ENCODE results near the gene GRIP1.

The GRIP1 gene

DNA sequence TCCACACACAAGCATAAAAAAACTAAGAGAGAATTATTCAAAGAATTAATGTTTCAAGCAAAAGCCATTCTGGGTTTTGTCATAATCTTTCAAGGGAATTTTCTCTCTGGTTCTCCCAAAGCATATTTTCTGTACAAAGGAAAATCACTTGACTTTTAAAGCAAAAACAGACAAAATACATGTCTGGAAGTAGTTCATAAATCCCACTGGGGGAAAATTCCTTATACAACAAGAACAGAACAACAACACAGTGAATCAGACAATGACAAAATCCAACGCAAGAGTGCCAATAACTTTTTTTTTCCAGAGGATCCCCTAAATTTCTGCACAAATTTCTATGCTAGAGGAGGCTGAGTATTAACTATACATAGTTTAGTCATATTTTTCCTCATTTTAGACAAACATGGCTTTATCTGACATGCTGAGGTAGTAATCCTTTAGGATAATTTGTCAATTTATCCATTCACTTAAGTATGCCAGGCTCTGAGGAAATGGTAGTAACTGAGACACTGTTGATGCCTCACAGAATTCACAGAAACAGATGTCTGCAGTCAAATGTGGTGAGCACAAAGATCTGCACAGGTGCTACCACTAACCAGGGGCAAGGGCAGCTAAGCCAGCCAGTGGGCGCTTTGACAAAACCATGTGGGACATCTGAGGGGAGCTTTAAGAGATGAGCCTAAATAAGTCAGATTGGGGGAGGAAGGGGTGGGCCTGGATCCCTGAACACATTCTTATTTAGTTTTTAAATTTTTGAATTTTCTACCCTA lies 38.0 kb downstream of the GRIP1 start:
- H3K4me1 ChIP-seq (ENCODE audit: insufficient read depth, low read length), result no peaks in the 10 kb centered on the region
- no peaks in the 10 kb centered on the region for H3K9me3 ChIP-seq (ENCODE audit: control insufficient read depth, insufficient read depth, low read length)
- no peak overlapping the region for H3K9ac ChIP-seq (ENCODE audit: low read depth, low read length)
- H3K36me3 ChIP-seq (ENCODE audit: insufficient read depth, low read length), result no peaks in the 10 kb centered on the region

DNA sequence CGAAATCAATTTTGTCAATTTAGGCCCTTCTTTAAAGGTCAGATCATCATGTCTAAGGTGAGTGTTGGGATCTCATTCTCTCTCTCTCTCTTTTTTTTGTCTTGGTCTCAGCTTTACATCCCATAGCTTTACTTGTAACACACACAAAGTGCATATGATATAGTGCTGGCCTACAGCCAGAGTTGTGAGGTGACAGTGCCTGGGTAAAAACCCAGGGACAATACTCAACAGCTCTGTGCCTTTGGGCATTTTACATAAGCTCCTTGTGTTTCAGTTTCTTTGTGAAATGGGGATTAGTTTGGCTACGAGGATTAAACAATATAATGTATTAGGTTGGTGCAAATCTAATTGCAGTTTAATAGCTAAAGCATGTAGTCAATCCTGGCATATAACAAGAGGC lies 40.2 kb downstream of the GRIP1 start:
- Histone ChIP-seq H3K36me3 (ENCODE audit: insufficient read depth, low read length) (no peaks in the 10 kb centered on the region), H3K9me3 (ENCODE audit: control insufficient read depth, insufficient read depth, low read length) (no peaks in the 10 kb centered on the region), H3K9ac (ENCODE audit: low read depth, low read length) (no peak overlapping the region), H3K4me1 (ENCODE audit: insufficient read depth, low read length) (no peaks in the 10 kb centered on the region)

DNA sequence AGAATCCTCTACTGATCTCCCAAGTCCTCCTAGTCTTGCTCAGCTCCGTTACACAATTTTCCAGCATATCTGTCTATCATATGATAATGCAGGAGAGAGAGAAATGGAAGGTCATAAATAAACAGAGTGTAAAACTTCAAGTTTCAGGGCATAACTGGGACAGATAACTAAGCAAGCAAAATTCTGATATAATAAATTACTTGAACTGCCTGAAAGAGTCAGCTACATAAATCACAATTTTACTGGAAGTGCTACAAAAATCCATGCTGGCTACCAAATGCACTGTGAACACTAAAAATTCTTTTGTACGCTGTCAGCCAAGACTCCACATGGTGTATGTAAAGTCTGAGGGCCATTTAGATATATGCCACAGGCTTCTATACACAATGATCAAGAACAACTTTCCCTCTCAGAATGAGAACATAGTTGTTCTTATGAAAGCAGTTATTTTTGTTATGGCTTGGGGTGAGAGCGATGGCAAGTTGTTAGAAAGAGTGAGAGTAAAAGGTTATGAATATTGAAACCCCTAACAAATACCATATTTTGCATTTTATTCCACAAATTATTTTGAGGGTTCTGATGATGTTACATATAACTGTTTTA lies 41.1 kb downstream of the GRIP1 start:
- Histone ChIP-seq H3K9me3 (ENCODE audit: control insufficient read depth, insufficient read depth, low read length) (no peaks in the 10 kb centered on the region), H3K9ac (ENCODE audit: low read depth, low read length) (no peak overlapping the region), H3K36me3 (ENCODE audit: insufficient read depth, low read length) (no peaks in the 10 kb centered on the region), H3K4me1 (ENCODE audit: insufficient read depth, low read length) (no peaks in the 10 kb centered on the region)

DNA sequence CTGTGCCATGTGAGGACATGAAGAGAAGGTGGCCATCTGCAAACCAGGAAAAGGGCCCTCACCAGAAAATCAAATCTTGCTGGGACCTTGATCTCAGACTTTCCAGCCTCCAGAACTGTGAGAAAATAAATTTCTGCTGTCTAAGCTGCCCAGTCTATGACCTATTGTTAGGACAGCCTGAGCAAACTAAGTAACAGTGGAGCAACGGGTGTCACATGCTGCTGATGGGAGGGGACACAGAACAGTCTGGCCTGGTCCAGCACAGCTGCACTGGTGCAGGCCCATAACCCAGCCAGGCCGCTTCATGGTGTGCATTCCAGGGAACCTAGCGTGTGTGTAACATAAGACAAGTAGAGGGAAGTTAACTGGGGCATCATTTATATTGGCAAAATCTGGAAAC lies 42.1 kb downstream of the GRIP1 start:
- no peaks in the 10 kb centered on the region for H3K4me1 ChIP-seq (ENCODE audit: insufficient read depth, low read length)
- H3K9me3 ChIP-seq (ENCODE audit: control insufficient read depth, insufficient read depth, low read length), result no peaks in the 10 kb centered on the region
- no peaks in the 10 kb centered on the region for H3K36me3 ChIP-seq (ENCODE audit: insufficient read depth, low read length)
- no peak overlapping the region for H3K9ac ChIP-seq (ENCODE audit: low read depth, low read length)

DNA sequence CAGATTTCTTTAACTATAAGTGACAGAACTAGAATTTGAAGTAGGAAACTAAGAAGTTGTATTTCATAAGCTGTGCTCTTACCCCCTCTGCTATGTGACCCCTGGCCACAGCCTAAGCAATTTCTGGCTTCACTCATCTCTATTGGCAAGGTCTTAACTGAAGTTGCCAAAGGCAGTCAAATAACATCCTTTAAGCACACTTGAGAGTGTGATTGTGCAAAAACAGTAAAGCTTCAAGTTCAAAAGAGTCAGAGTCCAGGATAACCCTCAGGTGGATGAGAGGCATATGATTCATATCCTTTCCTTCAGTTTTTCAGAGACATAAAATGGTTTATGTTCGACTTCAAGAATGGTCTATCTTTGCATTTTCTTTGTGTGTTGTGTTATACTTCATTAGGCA lies 45.2 kb downstream of the GRIP1 start:
- H3K4me1 ChIP-seq (ENCODE audit: insufficient read depth, low read length), result no peaks in the 10 kb centered on the region
- no peaks in the 10 kb centered on the region for H3K9me3 ChIP-seq (ENCODE audit: control insufficient read depth, insufficient read depth, low read length)
- no peak overlapping the region for H3K9ac ChIP-seq (ENCODE audit: low read depth, low read length)

DNA sequence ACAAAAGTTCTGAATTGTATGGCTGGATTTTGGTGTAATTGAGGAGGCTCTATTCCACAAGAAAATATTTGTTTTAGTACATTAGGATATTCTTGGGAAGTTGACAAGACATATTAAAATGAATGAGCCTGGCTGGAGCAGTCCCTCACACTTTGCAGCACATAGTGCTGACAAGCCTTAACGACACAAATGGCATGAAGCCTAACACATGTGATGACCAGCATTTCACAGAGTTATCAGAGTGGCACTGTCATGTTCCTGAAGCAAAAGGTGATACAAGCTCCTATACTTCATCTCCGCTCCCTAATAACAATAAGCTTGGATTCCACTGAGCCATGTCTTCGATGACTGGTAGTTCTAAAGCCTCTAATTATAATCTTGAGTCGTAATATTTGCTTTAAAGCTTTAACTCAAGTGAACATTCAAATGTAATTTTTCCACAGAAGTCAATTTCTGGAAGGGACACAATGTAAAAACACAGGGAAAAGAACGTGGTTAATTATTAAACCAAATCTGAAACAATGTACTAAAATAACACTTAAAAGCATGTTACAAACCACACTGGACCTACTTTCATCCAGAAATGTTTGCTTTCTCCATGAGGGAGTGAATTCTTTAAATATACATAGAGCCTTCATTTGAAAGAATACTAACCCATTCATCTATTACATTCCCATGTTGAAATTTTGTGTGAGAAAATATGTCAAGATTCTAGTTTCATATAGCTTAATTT lies 49.6 kb downstream of the GRIP1 start:
- no peaks in the 10 kb centered on the region for H3K36me3 ChIP-seq (ENCODE audit: insufficient read depth, low read length)
- no peak overlapping the region for H3K9ac ChIP-seq (ENCODE audit: low read depth, low read length)
- H3K4me1 ChIP-seq (ENCODE audit: insufficient read depth, low read length), result peaks cover 4% of the 10 kb centered on the region; the same call in 1 of the 2 replicates
- no peaks in the 10 kb centered on the region for H3K9me3 ChIP-seq (ENCODE audit: control insufficient read depth, insufficient read depth, low read length)

More for the DNA sequence above, 45.2 kb downstream of the GRIP1 start:
- no peaks in the 10 kb centered on the region for H3K36me3 ChIP-seq (ENCODE audit: insufficient read depth, low read length)

DNA sequence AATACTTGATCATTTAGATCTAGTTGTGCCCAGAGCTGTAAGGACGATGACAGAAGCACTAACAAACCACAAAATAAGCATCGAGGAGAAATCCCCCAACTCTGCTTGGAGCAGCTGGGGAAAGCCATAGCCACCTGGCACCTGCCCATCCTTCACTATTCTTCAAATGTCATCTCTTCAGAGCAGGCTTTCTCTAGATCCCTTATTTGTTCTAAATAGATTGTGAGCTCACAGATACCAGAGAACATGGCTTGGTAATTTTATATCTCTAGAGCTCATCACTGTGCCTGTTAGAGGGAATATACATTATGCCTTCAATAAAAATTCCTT lies 50.9 kb downstream of the GRIP1 start:
- no peaks in the 10 kb centered on the region for H3K9me3 ChIP-seq (ENCODE audit: control insufficient read depth, insufficient read depth, low read length)
- peaks cover 4% of the 10 kb centered on the region; the same call in 1 of the 2 replicates for H3K4me1 ChIP-seq (ENCODE audit: insufficient read depth, low read length)
- H3K36me3 ChIP-seq (ENCODE audit: insufficient read depth, low read length), result no peaks in the 10 kb centered on the region
- no peak overlapping the region for H3K9ac ChIP-seq (ENCODE audit: low read depth, low read length)

DNA sequence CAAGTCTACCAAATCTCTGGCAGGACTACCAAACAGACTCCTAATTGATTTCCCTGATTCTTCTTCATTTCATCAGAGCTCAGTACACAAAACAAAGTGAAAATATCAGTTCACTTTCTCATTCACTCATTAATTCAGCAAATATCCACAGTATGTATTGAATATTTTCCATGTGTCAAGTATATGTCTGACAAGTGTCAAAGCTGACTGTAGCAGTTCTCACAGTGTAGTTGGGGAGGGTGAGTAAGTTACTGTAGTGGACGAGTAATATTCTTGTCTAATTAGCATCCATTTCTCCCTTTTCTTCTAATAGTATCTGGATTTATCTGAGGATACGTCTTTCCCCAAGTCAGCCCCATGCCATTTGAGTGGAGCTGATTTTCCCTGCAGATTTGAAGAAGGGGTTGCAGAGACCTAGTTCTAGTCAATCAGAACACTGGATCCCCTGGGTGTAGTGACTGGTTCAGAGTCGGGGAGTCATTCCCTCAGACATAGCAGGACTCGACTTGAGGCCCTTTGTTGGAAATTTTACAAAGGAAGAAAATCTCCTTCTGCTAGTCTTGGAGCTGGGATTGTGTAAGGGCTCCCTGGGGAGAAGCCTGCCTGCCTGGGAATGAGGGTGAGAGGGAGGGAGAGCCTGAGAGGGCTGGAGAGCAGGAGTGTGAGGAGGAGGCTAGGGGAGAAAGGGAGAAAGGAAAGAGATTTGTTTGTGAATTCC lies 51.4 kb downstream of the GRIP1 start:
- Histone ChIP-seq H3K4me1 (ENCODE audit: insufficient read depth, low read length) (peaks cover 4% of the 10 kb centered on the region; the same call in 1 of the 2 replicates), H3K36me3 (ENCODE audit: insufficient read depth, low read length) (no peaks in the 10 kb centered on the region), H3K9me3 (ENCODE audit: control insufficient read depth, insufficient read depth, low read length) (no peaks in the 10 kb centered on the region), H3K9ac (ENCODE audit: low read depth, low read length) (no peak overlapping the region)

DNA sequence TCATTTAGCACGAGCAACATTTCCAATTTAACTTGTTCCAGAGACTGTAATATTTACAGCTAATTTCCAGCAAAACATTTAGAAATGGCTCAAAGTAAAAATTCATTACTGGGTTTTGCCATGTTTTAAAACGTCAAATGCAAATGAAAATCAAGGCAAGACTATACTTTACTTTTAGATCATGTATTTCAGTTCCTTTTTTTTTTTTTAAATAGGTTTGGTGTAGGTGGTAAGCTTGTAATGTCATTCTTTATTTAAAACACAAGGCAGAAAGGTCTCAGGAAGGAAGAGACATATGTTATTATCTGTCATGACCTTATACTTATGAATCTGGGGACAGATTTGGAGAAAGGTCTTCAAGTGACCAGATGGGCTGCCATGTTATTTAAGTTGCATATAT lies 54.1 kb downstream of the GRIP1 start:
- peaks cover 9% of the 10 kb centered on the region for H3K4me1 ChIP-seq (ENCODE audit: insufficient read depth, low read length)
- no peaks in the 10 kb centered on the region for H3K36me3 ChIP-seq (ENCODE audit: insufficient read depth, low read length)
- no peaks in the 10 kb centered on the region for H3K9me3 ChIP-seq (ENCODE audit: control insufficient read depth, insufficient read depth, low read length)
- no peak overlapping the region for H3K9ac ChIP-seq (ENCODE audit: low read depth, low read length)

DNA sequence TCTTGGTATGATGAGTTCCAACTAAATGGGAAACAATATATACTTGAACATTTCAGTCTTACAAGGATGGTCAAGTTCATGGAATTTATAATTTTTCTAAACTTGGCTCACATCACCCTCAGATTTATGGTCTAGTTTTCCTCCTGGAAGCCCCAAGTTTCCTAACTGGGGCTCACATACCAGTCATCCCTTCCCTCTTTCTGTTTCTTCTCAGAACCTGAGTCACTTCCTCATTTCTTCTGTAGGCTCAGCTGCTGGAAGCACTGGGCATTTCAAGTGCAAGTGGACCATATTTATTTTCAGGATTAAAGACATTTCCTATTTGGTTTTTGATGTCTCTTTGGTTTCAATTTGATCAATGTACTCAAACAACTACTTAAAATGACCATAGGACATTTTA lies 55.4 kb downstream of the GRIP1 start:
- Histone ChIP-seq H3K9me3 (ENCODE audit: control insufficient read depth, insufficient read depth, low read length) (no peaks in the 10 kb centered on the region), H3K9ac (ENCODE audit: low read depth, low read length) (no peak overlapping the region), H3K36me3 (ENCODE audit: insufficient read depth, low read length) (no peaks in the 10 kb centered on the region), H3K4me1 (ENCODE audit: insufficient read depth, low read length) (peaks cover 9% of the 10 kb centered on the region)

DNA sequence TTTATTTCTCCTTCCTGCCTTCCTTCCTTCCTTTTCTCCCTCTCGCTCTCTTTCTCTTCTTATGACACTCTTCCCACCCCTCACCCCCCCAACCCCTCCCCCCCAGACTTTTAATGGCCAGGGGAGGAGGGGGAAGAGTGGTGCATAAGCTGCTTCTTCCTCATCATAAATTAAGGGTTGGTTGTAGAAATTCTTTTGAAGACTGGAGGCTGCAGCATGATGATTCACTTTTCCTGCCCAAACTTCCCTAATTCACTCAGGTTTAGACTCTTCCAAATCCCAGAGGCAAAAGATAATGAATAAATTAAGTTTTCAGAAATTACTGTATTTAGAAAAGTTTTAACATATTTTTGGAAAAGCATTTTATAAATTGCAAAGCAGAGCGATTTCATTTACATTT lies 58.2 kb downstream of the GRIP1 start:
- H3K36me3 ChIP-seq (ENCODE audit: insufficient read depth, low read length), result no peaks in the 10 kb centered on the region
- no peaks in the 10 kb centered on the region for H3K9me3 ChIP-seq (ENCODE audit: control insufficient read depth, insufficient read depth, low read length)
- peaks cover 13% of the 10 kb centered on the region for H3K4me1 ChIP-seq (ENCODE audit: insufficient read depth, low read length)
- H3K9ac ChIP-seq (ENCODE audit: low read depth, low read length), result no peak overlapping the region

DNA sequence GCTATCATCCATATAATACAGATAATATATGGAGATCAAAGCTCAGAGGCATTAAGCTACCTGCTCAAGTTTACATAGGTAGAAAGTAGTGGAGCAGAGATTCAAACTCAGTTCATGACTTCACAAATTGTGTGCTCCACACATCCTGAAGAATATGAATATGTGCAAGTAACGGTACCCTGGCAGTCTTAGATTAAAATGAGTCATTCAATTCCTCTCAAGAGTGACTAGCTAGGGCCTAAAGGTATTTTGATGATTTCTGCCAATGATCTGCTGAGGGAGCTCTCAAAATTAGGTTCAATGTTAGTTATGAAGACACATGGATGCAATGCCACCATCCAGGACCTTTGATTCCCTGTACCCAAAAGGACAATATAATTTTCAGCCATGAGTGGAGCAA lies 58.9 kb downstream of the GRIP1 start:
- H3K36me3 ChIP-seq (ENCODE audit: insufficient read depth, low read length), result no peaks in the 10 kb centered on the region
- no peak overlapping the region for H3K9ac ChIP-seq (ENCODE audit: low read depth, low read length)
- H3K9me3 ChIP-seq (ENCODE audit: control insufficient read depth, insufficient read depth, low read length), result no peaks in the 10 kb centered on the region
- peaks cover 13% of the 10 kb centered on the region for H3K4me1 ChIP-seq (ENCODE audit: insufficient read depth, low read length)

DNA sequence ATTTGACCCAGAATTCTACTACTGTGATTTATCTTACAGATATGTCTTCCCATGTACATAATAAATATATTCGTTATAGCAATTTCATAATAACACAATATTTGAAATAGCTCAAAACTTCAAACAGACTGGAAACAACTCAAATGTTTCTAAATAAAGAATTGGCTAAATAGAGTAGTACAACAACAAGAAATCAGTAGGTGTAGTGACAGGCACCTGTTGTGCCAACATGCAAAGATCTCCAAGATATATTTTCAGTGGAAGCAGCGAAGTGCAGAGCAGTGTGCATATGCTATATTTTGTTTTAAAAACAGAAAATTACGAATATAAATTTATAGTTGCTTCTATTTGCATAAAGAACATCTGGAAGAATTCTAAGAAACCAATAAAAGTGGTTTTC lies 60.9 kb downstream of the GRIP1 start:
- Histone ChIP-seq H3K9ac (ENCODE audit: low read depth, low read length) (no peak overlapping the region), H3K4me1 (ENCODE audit: insufficient read depth, low read length) (peaks cover 13% of the 10 kb centered on the region), H3K9me3 (ENCODE audit: control insufficient read depth, insufficient read depth, low read length) (no peaks in the 10 kb centered on the region)

DNA sequence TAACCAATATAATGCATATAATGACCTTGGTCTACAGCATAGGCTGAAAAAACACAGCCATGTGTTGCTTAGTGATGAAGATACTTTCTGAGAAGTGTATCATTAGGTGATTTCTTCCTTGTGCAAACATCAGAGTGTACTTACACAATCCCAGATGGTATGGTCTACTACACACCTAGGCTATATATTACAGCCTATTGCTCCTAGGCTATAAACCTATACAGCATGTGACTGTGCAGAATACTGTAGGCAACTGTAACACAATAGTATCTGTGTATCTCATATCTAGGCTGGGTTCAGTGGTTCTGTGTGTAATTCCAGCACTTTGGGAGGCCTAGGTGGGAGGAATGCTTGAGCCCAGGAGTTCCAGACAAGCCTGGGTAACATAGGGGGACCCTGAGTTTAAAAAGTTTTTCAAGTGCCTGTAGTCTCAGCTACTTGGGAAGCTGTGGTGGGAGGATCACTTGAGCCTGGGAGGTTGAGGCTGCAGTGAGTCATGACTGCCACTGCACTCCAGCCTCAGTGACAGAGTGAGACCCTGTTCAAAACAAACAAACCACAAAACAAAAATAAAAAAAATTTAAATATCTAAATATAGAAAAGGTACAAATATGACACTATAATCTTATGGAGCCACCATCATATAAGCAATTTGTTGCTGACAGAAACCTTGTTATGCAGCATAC lies 66.6 kb downstream of the GRIP1 start:
- H3K9ac ChIP-seq (ENCODE audit: low read depth, low read length), result no peak overlapping the region
- no peaks in the 10 kb centered on the region for H3K36me3 ChIP-seq (ENCODE audit: insufficient read depth, low read length)
- peaks cover 7% of the 10 kb centered on the region for H3K4me1 ChIP-seq (ENCODE audit: insufficient read depth, low read length)
- H3K9me3 ChIP-seq (ENCODE audit: control insufficient read depth, insufficient read depth, low read length), result no peaks in the 10 kb centered on the region

More for the DNA sequence above, 60.9 kb downstream of the GRIP1 start:
- H3K36me3 ChIP-seq (ENCODE audit: insufficient read depth, low read length), result no peaks in the 10 kb centered on the region
